ENCODE data around the gene MYO10.

The MYO10 gene

DNA sequence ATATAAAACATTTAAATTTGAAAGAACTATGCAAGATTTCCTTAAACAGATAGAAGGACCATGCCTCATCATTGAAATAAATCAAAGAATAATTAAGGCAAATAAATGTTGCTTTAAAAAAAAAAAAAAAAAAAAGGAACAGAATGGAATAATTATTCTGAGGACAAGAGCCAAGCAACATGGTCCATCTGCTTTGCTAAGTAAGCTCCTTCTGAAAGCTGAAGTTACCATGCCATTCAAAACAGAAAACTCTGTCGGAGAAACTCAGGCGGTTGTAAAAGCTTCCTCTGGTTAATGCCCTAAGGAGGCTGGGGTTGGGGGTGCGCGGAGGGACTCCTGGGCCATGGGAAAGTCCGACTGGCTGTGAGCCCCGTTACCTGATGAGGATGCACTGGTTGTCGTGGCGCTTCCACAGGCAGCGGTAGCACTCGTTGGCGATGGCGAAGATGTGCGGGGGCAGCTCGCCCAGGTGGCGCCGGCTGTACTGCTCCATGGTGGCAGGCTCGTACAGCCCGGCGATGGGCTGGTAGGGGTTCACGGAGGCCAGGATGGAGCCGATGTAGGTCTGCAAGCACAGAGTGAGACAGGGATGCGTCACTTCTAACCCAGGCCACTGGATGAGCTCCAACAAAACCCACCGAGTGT lies 141.7 kb downstream of the MYO10 start:
- Histone ChIP-seq H3K36me3 (no peaks in the 10 kb centered on the region), H3K27me3 (no peaks in the 10 kb centered on the region), H3K27ac (no peak overlapping the region), H3K4me1 (ENCODE audit: control insufficient read depth in 1 of 2, insufficient read depth in 1 of 2, low read depth in 1 of 2, low read length in 1 of 2) (peaks cover 0 to 3% of the 10 kb centered on the region in 2 experiments), H3K9me3 (no peaks in the 10 kb centered on the region), H3K4me3 (ENCODE audit: low read depth in 1 of 2, low read length in 1 of 2) (no peak overlapping the region)
- TF ChIP-seq, protein P1, sequence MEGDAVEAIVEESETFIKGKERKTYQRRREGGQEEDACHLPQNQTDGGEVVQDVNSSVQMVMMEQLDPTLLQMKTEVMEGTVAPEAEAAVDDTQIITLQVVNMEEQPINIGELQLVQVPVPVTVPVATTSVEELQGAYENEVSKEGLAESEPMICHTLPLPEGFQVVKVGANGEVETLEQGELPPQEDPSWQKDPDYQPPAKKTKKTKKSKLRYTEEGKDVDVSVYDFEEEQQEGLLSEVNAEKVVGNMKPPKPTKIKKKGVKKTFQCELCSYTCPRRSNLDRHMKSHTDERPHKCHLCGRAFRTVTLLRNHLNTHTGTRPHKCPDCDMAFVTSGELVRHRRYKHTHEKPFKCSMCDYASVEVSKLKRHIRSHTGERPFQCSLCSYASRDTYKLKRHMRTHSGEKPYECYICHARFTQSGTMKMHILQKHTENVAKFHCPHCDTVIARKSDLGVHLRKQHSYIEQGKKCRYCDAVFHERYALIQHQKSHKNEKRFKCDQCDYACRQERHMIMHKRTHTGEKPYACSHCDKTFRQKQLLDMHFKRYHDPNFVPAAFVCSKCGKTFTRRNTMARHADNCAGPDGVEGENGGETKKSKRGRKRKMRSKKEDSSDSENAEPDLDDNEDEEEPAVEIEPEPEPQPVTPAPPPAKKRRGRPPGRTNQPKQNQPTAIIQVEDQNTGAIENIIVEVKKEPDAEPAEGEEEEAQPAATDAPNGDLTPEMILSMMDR (IDR thresholded peaks at IDR 0.05): no peak

DNA sequence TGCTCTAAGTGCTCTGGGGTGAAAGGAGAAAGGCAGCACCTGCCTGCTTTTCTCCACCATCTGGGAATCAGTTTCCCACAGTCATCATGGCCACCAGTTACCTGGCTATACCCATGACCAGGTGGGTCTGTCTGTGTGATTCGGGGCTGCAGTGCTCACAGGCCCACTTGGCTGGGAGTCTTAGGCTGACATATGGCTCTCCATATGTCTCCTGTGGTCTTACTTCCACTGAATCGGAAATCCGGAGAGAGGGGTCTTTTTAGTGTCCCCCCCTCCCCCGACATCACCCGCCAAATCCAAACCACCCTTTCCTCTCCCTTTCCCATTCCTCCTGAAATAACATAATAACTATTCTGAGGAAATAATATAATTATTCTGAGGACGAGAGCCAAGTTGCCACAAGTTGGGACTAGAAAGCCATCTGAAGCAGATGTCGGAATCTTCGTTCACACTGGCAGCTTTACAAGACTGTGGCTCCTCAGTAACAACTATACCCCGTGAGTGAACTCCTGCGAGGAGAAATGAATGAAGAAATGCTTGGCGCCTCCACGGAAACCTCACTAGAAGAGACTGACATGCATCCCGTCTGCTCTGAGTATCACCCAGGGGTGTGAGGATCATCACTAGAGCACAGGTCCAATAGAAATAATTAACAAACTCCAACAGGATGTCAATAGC lies 143.4 kb downstream of the MYO10 start:
- no peaks in the 10 kb centered on the region for H3K36me3 ChIP-seq
- no peak overlapping the region for H3K27ac ChIP-seq
- no peaks in the 10 kb centered on the region for H3K9me3 ChIP-seq
- H3K27me3 ChIP-seq: no peaks in the 10 kb centered on the region
- H3K4me1 ChIP-seq (ENCODE audit: control insufficient read depth in 1 of 2, insufficient read depth in 1 of 2, low read depth in 1 of 2, low read length in 1 of 2): peaks cover 0 to 3% of the 10 kb centered on the region in 2 experiments
- no peak overlapping the region for H3K4me3 ChIP-seq (ENCODE audit: low read depth in 1 of 2, low read length in 1 of 2)
- TF ChIP-seq, protein P1 (IDR thresholded peaks at IDR 0.05): no peak

GRCh38 chr5:16791904-16792597 lies 144.0 kb downstream of the MYO10 start:
- H3K4me3 ChIP-seq (ENCODE audit: low read depth in 1 of 2, low read length in 1 of 2): no peak overlapping the region
- peaks cover 0 to 3% of the 10 kb centered on the region in 2 experiments for H3K4me1 ChIP-seq (ENCODE audit: control insufficient read depth in 1 of 2, insufficient read depth in 1 of 2, low read depth in 1 of 2, low read length in 1 of 2)
- no peak overlapping the region for H3K27ac ChIP-seq
- no peaks in the 10 kb centered on the region for H3K36me3 ChIP-seq
- no peaks in the 10 kb centered on the region for H3K9me3 ChIP-seq
- TF ChIP-seq, protein P1 (IDR thresholded peaks at IDR 0.05): no peak
- H3K27me3 ChIP-seq: no peaks in the 10 kb centered on the region

DNA sequence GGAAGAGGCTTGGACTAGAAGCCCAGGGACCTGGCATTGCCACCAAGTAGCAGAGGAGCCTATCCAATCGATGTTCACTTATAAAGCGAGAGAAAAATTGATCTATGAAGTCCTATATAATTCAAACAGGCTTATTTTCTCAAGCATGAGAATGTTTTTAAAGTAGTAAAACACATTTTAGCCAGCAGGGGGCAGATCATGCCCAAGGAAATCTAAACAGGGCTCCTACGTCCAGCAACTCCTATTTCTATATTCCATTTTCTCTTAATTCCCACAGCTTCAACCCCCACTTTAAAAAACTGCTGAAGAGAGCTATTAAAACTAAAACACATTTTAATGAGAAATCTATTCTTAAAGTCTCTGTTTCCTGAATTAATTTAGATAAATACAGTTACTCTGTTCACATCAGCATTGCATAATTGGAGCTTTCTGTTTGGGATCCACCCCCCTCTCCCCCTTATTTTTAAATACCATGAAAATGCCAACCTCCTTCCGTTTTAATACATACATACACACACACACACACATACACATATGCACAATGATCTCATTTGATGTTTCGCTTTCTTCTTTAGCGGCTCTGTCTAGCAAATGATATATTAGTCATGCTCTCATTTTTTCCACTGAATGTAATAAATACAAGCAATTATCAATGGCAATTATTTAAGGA lies 144.9 kb downstream of the MYO10 start:
- Histone ChIP-seq H3K9me3 (no peaks in the 10 kb centered on the region), H3K27ac (no peak overlapping the region), H3K4me3 (ENCODE audit: low read depth in 1 of 2, low read length in 1 of 2) (no peak overlapping the region), H3K4me1 (ENCODE audit: control insufficient read depth in 1 of 2, insufficient read depth in 1 of 2, low read depth in 1 of 2, low read length in 1 of 2) (peaks cover 0 to 3% of the 10 kb centered on the region in 2 experiments), H3K36me3 (no peaks in the 10 kb centered on the region), H3K27me3 (no peaks in the 10 kb centered on the region)
- TF ChIP-seq, protein P1 (IDR thresholded peaks at IDR 0.05): peak; percentile 46

DNA sequence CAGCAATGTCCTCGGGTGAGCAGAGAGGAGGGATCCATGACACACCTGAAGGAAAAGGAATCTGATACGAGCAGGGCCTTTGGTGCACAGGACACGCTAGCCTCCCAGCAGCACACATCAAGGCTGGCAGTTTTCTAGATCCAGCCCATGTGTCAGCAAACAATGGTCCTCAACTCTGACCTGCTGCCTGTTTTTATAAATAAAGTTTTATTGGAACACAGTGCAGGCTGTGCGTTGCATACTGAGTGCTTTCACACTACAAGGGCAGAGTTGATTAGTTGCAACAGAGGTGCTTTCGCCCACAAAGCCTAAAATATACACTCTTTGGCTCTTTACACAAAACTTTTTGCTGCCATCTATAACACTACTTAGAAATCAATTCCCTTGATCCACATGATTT lies 147.1 kb downstream of the MYO10 start:
- H3K27ac ChIP-seq: no peak overlapping the region
- H3K4me3 ChIP-seq (ENCODE audit: low read depth in 1 of 2, low read length in 1 of 2): no peak overlapping the region
- no peaks in the 10 kb centered on the region for H3K27me3 ChIP-seq
- TF ChIP-seq, protein P1 (IDR thresholded peaks at IDR 0.05): no peak
- H3K36me3 ChIP-seq: no peaks in the 10 kb centered on the region
- peaks cover 0 to 3% of the 10 kb centered on the region in 2 experiments for H3K4me1 ChIP-seq (ENCODE audit: control insufficient read depth in 1 of 2, insufficient read depth in 1 of 2, low read depth in 1 of 2, low read length in 1 of 2)
- H3K9me3 ChIP-seq: no peaks in the 10 kb centered on the region

All from neutrophil (primary cell).